GM12865 (cell line): Measurements from ENCODE around the gene SLC4A5.

Experiments used
- DNase-seq: peaks from one replicate; pipeline ENCODE4 v3.0.0; 2010; ENCODE audit warnings: low read depth
- H3K4me3 ChIP-seq: 2 replicates; pipeline ENCODE4 v1.5.1; 2011; ENCODE audit warnings: mild to moderate bottlenecking, low read depth, low read length, control low read depth
- TF ChIP-seq, protein P1 (sequence below): IDR thresholded peaks from 2 replicates; pipeline ENCODE4 v1.5.1; 2011; ENCODE audit warnings: low read length, control low read depth, low read depth, inconsistent platforms; ENCODE audit not compliant: insufficient read depth; ENCODE audit errors: missing control alignments

SLC4A5 gene

DNA sequence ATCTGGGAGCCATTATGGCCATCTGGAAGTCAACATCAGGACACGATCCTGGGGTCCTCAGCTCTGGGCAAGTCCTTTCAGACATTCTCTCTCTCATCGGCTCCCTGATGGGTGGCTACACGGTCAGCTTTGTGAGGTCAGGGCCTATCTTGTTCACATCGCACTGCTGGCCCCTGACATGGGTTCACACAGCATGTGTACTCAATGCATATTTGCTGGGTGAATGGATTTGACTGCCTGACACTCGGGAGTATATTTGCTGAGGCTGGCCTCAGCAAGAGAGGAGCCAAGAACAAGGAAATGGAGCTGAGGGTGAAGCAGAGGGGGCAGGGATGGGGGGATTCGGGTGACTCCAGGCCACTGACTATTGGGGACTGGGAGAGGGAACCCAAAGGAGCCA is 50.5 kb downstream of the SLC4A5 start:
- TF ChIP-seq, protein P1, sequence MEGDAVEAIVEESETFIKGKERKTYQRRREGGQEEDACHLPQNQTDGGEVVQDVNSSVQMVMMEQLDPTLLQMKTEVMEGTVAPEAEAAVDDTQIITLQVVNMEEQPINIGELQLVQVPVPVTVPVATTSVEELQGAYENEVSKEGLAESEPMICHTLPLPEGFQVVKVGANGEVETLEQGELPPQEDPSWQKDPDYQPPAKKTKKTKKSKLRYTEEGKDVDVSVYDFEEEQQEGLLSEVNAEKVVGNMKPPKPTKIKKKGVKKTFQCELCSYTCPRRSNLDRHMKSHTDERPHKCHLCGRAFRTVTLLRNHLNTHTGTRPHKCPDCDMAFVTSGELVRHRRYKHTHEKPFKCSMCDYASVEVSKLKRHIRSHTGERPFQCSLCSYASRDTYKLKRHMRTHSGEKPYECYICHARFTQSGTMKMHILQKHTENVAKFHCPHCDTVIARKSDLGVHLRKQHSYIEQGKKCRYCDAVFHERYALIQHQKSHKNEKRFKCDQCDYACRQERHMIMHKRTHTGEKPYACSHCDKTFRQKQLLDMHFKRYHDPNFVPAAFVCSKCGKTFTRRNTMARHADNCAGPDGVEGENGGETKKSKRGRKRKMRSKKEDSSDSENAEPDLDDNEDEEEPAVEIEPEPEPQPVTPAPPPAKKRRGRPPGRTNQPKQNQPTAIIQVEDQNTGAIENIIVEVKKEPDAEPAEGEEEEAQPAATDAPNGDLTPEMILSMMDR: no peak
- no peak overlapping the region for H3K4me3 ChIP-seq
- no peak for DNase-seq

DNA sequence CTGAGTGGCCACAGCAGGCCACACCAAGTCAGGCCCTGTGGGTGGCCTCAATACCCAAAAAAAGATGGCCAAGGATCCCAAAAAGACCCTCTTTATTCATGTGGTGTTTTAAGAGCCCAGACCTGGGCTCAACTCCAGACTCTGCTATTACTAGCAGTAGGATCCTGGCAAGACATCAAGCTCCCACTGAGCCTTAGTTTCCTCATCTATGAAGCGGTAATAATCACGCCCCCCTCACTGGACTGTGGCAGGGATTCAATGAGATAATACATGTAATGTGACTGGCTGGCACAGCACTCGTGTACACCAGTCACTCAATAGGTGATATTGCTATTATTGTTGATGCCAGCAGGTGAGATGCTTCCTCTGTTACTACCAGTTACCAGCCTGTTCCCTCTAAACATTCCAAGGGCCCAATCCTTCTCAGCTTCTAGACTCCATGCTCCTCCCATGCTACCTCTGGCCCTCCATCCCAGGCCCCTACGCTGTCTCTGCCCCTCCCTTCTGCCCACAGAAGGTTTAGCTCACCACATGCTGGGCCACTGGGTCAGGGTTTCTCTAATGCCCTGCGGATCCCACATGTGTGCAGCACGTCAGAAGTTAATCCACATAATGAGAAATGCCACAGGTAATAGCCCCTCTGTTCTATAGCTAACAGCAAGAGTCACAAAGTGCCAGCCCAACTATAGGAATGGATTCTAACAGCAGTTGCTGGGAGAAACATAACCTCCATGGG is 51.2 kb downstream of the SLC4A5 start:
- TF ChIP-seq, protein P1: no peak

DNA sequence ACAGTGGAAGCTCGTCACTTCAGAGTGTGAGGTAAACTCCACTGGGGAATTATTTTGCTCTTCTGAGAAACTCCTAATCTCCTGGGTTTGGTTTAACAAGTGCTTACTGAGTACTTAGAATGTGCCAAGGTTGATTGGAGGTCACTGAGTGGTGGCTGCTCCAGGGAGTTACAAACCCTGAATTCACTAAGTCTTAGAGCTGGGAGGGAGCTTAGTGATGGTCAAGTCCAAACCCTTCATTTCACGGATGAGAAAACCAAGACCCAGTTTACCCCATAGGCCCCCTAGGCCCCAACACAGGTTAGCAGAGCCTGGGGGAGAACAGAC is 52.0 kb downstream of the SLC4A5 start:
- no peak for DNase-seq
- H3K4me3 ChIP-seq: no peak overlapping the region
- TF ChIP-seq, protein P1: no peak

More for the DNA sequence above, 51.2 kb downstream of the SLC4A5 start:
- no peak overlapping the region for H3K4me3 ChIP-seq
- no peak for DNase-seq

DNA sequence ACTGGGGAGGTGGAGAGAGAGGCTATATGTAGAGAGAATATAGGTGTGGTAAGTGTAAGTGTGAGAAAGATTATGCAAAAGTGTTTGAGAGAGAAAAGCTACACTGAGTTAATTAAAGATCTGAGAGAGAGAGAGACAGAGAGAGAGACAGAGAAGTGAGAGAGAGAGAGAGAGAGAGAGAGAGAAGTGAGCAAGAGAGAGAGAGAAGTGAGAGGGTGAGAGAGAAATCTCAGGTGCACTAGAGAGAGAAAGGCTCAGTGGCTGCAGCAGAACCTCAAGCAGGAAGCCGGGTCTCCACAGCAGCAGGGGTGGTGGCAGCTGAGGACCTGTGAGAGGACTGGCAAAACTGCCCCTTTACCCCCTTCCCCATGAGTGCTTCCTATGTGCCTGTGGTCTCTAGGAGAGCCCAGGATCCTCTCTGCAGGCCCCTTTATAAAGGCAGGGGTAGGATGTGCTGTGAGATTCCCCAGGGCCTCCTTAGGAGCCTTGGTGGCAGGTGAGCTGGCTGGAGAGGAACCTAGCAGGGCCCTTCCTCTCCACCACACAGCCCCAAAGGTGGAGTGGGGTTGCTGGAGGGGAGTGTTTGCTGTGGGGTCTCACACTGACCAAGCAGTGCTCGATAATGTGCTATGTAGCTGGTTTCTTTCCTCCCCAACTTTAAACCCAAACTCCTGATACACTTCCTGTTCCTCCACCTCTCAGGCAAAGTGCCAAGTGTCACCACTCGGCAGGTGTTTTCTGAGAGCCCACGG is 52.6 kb downstream of the SLC4A5 start:
- peak; percentile 84 for DNase-seq
- no peak overlapping the region for H3K4me3 ChIP-seq
- TF ChIP-seq, protein P1: no peak

DNA sequence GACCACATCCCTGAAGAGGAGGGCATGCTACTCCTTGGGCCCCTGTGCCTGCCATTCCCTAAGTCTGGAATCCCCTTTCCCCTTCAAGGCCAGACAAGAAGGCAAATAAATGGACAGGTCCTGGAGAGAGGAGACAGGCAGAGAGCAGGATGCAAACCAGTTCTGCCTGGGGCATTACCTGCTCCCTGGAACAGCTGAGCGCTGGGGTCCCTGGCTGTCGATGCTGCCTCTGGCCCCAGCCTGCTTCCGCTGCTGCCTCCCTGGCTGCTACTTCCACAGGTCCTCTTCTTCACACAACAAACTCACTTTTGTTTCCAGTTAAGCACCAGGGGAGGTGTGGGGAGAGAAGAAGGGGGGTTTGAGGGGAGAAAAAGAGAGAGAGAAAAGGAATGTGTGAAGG is 53.1 kb downstream of the SLC4A5 start:
- H3K4me3 ChIP-seq: no peak overlapping the region
- DNase-seq: no peak
- TF ChIP-seq, protein P1: no peak

DNA sequence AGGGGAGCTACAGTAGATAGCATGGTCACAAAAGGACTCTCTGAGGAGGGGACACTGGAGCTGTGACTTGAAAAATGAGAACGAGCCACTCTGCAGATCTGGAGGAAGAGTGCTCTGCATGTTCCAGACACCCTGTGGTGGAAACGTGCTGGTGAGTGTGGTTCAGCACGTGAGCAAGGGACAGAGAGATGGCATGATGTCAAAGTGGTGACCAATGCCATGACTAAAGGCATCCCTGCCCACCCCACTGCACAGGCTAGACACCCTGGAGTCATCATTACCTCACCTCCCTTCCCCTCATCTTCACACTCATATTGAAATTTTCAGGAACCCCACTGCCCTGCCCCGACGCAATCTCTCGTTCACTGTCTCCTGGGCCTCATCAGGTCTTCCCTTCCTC is 56.5 kb downstream of the SLC4A5 start:
- TF ChIP-seq, protein P1: no peak
- DNase-seq: peak; percentile 9
- no peak overlapping the region for H3K4me3 ChIP-seq
